GM20431 (cell line): ENCODE results near the gene ABCA1.
"Not testable (repeated sequence)": the region's sequence is repeated elsewhere in the genome, so short reads cannot be mapped to it uniquely, and the experiment has no call there.

ENCODE experiments used
- in situ Hi-C: fragments of 300-500 bp; cut with MseI, MboI; formaldehyde crosslinking; loops from one replicate; pipeline ENCODE4 v1.15.0; 2020; ENCODE audit warnings: low sequenced_read_pairs; ENCODE audit not compliant: unreplicated experiment

Gene ABCA1

DNA sequence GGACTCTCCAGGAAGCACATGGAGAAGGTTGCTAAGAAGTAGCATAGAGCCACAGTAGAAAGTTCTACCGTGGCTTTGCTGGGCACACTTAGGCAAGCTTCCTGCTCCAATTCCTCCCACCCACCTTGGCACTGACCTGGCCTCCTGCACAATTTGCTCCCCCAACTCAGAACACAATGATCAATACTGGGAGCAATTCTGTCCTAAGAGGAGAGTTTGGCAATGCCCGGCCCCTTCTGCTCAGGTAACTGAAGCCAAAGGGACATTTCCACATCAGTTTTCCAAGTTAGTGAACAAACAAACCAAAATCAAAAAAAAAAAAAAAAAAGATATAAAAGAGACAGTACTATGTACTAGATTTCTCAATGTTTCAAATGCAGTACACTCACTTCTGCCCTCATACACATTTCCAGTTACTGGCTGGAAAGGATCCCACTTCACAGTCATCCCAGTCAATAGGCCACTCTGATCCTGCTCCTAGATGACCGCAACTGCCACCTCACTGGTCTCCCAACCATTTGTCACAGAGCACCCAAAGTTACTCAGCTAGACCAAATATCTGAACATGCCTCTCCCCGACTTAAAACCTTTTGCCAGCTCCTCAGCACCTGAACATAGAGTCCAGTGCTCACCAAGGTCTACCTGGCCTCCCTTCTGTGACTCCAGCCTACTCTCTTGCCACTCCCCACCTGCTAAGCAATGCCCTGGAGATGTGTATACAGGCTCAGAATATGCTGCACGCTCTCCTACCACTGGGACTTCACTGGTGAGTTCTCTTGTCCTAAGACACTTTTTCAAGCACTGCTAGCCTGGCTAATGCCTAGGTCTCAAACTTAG, 21.3 kb downstream of the ABCA1 start:
- in situ Hi-C loops: no loop called here

DNA sequence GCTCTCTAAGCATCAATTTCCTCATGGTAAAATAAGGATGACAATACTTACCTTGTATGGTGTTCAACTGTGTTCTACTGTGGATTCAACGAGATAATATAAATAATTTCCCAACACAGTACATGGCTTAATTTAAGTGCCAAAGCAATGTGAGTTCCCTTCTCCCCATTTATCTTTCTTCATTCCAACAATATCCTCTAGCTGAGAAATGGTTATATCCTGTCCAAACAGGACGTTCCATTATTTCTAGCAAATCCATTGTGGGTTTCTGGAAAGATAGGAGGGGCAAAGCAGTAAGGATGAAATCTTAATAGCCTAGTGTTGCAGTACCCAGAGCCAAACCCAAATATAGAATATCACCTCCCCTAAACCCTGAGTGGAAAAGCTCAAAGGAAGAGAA, 22.0 kb downstream of the ABCA1 start:
- in situ Hi-C loops: no loop called here

DNA sequence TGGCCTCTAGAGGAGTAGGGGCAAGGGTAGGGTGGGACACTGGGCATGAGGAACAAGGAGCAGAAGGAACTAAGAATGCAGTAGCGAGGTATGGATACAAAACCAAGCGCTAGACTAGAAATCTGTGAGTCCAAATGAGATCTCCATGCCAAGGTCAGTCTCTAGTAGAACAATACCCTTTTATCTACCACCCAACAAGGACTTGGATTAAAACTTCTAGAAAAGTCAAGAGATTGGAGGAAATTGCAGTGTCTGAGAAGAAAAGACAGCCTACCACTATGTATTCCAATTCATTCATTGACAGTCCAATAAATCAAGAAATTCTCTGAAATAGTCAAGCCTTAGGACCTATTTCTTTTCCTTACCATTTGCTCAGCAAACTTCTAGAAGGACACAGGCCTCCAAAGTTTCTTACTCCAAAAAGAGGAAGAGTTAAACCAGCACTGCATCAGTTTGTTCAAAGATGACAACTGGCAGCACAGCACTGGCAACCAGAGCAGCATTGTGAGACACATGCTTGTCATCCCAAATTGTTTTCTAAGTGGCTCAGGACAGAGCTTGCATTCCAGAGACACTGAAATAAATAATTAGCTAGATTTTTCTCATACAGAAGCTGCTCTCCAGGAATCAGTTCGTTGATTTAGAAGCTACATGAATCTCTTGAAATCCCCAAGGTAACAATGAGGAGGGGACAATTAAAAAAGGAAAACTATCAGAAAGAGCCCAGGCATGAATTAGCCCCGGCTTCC, 22.6 kb downstream of the ABCA1 start:
- in situ Hi-C loops: no loop called here

DNA sequence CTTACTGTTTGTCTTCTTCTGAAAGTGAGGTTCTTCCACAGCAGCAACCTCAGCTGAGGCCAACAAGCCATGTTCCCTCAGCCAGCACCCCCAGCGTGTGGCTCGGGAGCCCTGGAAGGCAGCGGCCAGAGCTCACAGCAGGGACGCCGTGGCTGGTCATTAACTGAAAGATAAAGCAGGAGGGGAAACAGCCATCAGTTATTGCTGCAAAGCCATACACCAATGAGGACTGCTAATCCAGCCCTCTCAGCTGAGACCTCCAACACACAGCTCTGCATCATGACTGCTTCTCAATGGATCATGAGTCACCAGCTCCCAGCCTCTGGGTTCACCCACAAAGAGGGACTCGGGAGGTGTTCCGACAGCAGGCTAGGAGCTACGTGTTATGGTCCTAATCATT, 24.3 kb downstream of the ABCA1 start:
- in situ Hi-C loops: no loop called here

DNA sequence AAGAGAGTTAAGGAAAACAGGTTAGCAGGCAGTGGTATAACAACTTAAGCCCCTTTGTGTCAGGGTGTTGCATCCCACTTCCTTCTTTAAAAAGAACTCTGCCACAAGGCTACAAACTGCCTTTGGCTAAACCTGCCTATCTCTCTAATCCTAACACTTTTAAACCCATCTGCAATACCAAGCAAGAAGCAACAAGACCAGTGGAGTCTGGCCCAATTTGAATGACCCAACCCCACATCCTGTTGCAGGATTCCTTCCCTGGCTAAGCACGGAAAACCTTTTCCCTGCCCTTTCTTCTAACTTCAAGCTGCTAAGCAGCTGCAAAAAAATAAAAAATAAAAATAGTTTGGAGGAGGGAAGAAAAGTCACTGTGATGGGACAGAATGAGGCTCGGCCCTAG, 27.1 kb downstream of the ABCA1 start:
- in situ Hi-C loops: no loop called here

DNA sequence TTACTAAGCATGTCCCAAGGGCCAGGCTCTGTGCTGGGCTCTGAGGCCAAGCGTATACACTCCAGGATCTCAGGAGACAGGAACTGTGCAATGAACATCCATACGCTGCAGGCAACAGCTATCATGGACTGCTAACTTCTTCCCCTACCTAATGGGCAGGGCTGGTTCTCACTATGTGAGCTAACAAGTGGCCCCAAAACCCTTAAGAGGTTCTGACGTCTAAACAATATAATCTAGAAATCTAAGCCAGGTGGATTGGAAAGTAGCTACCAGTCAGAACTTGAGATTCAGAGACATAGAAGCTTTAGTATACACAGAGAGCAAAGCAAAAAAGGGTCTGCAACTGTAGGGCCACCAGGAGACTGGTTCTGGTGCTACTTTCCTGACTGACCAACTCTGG, 27.6 kb downstream of the ABCA1 start:
- in situ Hi-C loops: no loop called here

DNA sequence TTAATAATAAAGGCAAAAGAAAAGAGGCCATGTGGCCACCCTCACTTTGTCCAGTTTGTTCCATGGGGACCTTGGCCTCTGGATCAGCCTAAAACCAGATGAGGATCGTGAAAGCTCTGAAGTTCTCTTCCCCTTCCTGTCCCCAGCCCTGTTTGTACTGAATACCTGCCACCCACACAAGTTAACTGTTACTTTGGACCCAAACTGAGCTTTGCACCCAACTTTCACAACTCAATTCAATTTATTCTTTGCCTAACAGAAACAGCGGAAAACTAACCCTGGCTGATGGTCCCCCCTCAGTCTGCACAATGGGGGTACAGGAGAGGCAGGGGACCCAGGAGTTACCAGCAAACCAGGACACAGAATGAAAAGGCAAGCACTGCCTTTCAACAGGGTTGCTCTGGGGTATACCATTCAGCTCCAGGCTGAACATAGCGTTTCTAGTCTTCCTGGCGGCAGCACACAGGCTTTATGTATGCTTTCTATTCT, 28.2 kb downstream of the ABCA1 start:
- in situ Hi-C loops: no loop called here

DNA sequence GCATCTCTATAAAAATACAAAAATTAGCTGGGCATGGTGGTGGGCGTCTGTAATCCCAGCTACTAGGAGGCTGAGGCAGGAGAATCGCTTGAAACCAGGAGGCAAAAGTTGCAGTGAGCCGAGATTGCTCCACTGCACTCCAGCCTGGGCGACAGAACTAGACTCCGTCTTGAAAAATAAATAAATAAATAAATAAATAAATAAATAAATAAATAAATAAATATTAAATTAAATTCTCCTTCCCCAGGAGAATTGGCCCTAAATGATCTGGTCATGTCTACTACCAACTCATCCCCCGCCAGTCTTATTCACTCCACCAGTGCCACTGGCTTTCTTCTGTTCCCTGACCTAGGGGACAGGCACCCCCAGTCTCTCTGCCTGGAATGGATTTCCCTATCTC, 29.6 kb downstream of the ABCA1 start:
- in situ Hi-C loops: not testable (repeated sequence)

DNA sequence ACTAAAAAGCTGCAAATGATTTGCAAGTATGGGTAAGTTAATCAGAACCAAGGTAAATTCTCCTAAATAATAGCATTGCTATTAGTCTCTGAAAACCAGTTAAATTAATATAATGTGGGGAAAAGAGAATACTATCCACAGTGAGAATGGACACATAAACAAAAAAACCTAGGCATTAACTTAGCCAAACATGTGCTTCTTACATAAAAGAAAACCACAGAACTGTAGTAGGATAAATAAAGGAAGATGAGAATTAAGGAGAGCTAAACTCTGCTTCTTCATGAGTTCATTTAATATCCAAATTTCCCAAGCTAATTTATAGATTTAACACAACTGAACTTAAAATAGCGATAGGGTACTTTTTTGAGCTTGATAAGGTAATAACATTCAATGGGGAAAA, 31.8 kb downstream of the ABCA1 start:
- in situ Hi-C loops: no loop called here

DNA sequence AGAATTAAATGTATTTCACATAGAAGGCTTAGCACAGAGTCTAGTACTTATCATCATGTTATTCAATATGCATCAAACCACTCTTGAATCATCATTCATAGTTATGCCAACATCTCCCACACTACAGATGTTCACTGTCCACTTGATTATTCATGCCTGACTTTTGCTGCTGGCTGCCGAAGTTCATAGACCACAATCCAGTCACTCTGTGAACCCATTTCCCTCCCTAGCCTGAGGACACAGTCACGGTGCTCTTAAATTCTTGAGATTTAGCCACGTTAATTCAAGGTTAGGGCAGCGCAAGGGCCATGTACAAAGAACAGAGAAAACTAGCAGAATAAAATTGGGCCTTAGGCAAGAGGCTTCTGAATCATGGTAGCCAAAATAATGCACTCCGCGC, 32.4 kb downstream of the ABCA1 start:
- in situ Hi-C loops: no loop called here

DNA sequence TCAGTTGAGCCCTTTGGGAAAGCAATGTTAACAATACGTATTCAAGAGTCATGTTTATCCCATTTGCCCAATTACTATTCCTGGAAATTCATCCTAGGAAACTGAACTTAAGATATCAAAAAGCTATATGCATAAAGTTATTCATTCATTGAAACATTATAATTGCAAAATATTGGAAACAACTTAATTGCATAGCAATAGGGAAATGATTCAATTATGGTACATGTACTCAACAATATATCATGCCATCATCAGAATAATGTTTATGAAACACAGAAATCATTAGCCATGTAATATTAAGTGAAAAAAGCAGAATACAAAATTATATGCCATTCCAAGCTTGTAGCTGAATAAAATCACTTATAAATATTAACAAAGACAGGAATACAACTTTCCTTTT, 35.3 kb downstream of the ABCA1 start:
- in situ Hi-C loops: no loop called here

DNA sequence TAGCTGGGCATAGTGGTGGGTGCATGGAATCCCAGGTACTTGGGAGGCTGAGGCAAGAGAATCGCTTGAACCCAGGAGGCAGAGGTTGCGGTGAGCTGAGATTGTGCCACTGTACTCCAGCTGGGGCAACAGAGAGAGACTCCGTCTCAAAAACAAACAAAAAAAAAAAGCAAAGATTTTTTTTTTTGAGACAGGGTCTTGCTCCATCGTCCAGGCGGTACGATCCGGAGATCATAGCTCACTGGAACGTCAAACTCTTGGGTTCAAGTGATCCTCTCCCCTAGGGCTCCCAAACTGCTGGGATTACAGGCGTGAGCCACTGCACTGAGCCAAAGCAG, 37.6 kb downstream of the ABCA1 start:
- in situ Hi-C loops: no loop called here

DNA sequence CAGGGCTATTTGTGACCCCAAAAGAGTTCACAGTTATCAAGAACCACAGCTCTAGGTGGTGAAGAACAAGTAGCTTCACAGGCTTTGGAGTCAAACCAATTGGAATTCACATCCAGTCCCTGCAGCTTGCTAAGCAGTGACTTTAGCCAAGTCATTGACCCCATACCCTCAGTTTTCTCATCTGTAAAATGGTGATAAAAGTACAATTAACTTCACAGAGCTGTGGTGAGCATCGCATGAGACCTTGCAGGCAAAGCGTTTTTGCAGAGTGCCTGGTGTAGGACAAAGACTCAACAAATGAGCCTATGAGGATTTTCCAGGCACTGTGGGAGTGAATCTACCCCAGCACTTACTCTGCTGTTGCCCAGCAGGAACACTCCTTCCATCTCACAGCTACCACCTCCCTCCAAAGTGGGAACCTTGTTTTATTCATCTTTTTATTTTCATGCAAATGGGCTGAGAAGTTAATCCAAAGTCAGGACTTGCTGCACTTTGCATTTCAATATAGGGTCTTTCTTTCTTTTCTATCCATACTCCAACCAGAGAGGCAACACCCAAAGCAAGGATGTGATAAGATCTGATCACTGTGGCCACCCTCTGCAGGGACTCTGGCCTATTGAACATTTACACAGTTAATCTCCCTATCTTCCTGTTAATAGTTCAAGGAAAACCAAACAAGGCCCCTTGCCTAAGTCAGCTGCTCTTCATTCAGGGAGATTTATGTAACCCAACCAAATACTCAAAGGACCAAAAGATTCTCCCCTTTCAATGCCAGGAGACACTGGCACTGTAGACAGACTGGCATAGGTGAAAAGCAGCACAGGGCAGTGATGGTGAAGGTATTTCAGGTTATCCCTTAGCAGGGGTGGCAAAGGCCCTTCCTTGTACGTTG, 41.9 kb downstream of the ABCA1 start:
- in situ Hi-C loops: no loop called here

DNA sequence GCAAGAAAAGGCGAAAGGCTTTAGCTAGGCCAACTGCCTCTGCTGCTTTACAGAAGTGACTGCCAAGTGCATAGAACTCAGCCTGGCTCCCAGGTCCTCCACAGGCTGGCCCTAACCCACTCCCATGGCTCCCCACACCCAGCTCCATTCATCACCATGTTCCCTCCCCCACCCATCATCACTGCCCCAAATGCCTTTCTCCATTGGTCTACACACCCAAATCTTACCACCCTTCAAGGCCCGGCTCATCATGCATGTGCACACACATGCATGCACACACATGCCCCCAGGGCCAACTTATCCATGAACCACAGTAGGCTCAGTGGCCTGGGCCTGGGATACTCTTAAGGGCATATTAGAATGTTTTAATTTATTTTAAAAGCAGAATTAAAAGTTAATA, 44.8 kb downstream of the ABCA1 start:
- in situ Hi-C loops: no loop called here

DNA sequence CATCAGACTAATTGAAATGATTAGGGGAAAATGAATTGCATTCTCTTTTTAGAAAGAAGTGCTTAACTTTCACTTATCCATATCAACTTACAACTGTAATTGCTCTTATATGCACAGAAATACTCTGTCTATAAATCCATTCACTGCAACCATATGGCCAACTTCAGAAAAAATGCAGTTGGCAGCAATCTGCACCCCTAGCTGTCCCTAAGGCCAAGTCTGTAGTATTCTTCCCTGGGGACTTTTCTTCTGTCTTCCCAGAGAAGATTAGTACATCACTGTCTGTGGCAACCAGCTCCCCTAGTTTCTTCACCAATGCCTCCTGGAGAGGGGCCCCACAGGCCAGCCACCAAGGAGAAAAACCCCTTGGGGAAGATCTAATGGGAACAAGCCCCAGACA, 45.4 kb downstream of the ABCA1 start:
- in situ Hi-C loops: no loop called here

DNA sequence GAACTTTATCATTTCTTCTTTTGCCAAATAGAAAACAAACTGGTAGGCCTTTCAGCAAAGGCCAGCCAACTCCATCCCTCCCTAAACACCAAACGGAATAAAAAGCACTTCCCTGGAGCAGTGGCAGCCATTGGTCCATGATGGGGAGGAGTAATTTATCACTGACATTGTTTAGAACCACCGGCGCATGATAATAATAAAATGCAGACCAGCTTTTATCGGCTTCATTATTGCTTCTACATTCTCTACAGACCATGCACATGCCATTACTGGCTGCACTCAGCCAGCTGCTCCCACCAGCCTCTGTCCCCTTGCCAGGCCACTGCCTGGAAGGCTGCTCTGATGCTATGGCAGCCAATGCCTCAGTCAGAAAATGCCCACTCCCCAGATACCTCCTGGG, 45.9 kb downstream of the ABCA1 start:
- in situ Hi-C loops: no loop called here

DNA sequence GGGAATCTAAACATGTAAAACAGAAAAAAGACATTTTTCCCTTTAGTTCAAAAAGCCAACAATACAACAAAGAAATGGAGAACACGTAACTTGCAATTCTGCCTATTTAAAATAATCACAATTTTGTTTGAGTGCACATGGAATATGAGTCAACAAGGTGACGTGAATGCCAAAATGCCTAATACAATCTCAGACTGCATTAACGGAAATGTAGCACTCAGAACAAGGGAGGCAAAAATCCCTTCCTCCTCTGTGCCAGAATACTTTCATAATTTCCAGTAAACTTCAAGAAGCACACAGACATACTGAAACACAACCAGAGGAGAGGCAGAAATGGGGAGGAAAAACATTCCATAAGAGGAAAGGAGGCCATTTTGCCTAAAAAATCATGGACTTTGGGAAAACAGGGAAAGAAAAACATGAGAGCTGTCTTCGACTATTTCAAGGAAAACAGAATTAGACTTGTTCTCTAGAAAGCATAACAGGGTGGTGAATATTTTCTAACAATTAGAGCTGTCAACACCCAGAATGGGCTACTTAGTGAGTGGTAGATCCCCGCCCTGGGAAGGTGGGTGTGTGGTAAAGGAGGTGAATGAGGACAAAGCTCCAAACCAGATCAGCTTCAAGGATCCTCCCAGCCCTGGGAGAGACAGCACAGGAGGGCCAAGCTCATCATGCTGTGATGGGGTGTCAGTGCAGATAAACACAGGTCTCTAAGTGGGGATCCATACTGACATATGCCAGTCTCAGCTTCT, 48.2 kb downstream of the ABCA1 start:
- in situ Hi-C loops: no loop called here

DNA sequence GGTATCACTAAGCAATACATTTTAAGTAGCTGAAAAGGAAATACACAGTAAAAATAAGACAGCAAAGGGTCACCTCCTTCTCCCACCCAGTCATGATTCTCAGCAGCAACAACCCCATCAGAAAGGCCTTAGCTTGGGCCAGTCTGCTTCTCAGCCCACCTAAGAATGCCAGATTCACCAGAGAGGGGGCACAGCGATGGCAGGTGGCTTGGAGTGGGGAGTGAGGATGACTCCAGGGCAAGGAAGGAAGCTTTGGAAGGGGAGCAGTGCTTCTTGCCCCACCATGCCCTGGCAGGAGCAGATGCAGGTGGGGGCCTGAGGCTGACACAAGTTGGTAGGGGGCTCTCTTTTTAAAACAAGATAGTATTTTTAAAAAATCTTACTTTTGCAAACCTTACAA, 51.4 kb downstream of the ABCA1 start:
- in situ Hi-C loops: no loop called here

DNA sequence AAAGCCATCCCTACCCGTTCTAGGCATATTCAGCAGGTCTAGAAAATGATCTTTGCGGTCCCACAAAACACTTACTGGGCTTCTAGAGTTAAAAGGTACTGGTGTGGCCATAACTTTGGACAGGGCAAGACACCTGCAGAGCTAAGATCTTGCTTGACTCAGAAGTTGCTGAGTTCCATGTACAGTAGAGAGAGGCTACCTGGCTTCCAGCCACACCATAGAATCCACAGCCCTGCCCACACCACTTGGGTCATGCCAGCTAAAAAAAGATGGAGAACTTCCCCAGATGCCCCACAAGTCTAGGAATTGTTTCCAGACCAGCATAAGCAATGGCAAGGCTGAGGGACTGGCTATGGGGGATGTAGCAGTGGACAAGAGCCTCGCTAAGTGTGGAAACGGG, 52.1 kb downstream of the ABCA1 start:
- in situ Hi-C loops: no loop called here

DNA sequence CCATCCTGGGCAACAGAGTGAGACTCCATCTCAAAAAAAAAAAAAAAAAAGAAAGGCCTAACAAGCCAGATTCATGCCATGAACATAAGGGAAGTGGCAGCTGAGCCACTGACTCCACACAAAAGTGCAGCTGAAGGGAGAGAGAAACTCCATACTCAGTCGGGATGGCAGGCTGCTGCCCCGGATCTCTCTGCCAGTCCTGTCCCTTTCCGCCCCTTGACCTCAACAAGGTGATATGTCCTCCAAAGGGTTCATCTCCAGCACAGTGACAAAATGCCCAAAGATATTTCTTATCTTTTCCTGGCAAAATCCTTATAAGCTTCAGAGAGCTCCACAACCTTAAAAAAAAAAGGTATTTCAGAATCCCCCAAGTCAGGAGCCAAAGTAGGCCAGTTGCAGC, 52.6 kb downstream of the ABCA1 start:
- in situ Hi-C loops: no loop called here
